ELF-1 (cell line): Measurements from ENCODE around the gene PRR15L.
"Not testable (repeated sequence)": the region's sequence is repeated elsewhere in the genome, so short reads cannot be mapped to it uniquely, and the experiment has no call there.

ENCODE experiments used
- DNase-seq: peaks from one replicate; pipeline ENCODE4 v3.0.0-alpha.2; 2016; ENCODE audit warnings: low read depth, low spot score

The PRR15L gene

GRCh38 chr17:47957591-47958490 lies at the start of gene PRR15L:
TSS of gene PRR15L (minus strand) at chr17:47957883. CDS start at chr17:47953234, 4,649 bp downstream.
- peak; percentile 42 for DNase-seq

- no peak for DNase-seq
These were observed 49.4 kb upstream of the PRR15L start for GRCh38 chr17:48006936-48007709.

- no peak for DNase-seq
These were observed 47.3 kb upstream of the PRR15L start for GRCh38 chr17:48004983-48005382.

- DNase-seq, result peak; percentile 63
These were observed 45.9 kb upstream of the PRR15L start for GRCh38 chr17:48003417-48004151.

GRCh38 chr17:48002916-48003416 lies 45.3 kb upstream of the PRR15L start:
- DNase-seq, result peak; percentile 27

GRCh38 chr17:48002266-48002915 lies 44.7 kb upstream of the PRR15L start:
- no peak for DNase-seq

- DNase-seq, result not testable (repeated sequence)
These were observed 44.0 kb upstream of the PRR15L start for GRCh38 chr17:48001657-48002056.

- DNase-seq, result no peak
These were observed 43.5 kb upstream of the PRR15L start for GRCh38 chr17:48001197-48001596.

GRCh38 chr17:47999582-47999981 lies 41.9 kb upstream of the PRR15L start:
- peak; percentile 30 for DNase-seq

GRCh38 chr17:47998044-47998443 lies 40.4 kb upstream of the PRR15L start:
- DNase-seq, result no peak

GRCh38 chr17:47997586-47997985 lies 39.9 kb upstream of the PRR15L start:
- no peak for DNase-seq

- DNase-seq, result peak; percentile 58
These were observed 38.5 kb upstream of the PRR15L start for GRCh38 chr17:47996201-47996600.

GRCh38 chr17:47995241-47995935 lies 37.7 kb upstream of the PRR15L start:
- DNase-seq, result peak; percentile 56

- DNase-seq, result no peak
These were observed 37.0 kb upstream of the PRR15L start for GRCh38 chr17:47994724-47995123.

- DNase-seq, result no peak
These were observed 36.3 kb upstream of the PRR15L start for GRCh38 chr17:47993964-47994363.

GRCh38 chr17:47993031-47993564 lies 35.4 kb upstream of the PRR15L start:
- DNase-seq, result no peak

- no peak for DNase-seq
These were observed 34.5 kb upstream of the PRR15L start for GRCh38 chr17:47992216-47992615.

- DNase-seq, result peak; percentile 77
These were observed 33.5 kb upstream of the PRR15L start for GRCh38 chr17:47990962-47991731.

- DNase-seq, result no peak
These were observed 32.0 kb upstream of the PRR15L start for GRCh38 chr17:47989700-47990099.
